ENCODE measurements around the gene UROD.
"Not testable (repeated sequence)": the region's sequence is repeated elsewhere in the genome, so short reads cannot be mapped to it uniquely, and the experiment has no call there.

The UROD gene

DNA sequence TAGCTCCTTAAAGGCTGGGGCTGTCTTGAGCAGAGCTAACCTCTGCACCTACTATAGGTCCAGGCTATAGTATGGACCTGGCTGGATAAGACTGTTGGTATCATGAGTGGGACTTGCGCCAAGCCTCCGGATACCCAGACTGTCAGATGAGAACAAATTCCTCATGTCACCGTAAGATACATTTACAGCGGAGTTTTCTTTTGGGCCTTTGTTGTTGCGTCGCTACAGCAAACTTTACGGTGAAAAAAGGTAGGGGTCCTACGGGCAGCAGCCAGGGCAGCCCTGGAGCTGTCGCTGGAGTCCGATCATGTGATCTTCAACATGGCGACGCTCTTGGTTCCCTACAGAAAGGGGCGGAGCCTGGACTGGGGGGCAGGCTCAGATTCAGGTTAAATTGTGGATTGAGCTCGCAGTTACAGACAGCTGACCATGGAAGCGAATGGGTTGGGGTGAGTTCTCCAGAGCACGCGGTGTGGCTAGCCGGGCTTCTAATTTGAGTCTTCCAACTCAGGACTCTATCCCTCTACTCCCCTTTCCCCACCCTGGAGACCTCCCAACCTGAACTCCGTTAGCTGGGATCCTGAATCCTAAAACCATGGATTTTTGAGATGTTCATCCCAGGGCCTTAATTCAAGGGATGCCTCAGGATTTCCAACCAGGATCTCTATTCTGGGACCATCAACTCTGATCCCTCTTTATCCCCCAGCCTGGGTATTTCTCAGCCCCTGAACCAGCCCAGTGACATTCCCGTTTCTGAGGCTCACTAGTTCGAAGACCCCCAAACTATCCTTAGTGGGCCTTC is at the start of gene UROD:
Gene UROD (plus strand): TSS at position 418 of the 802 bp plus-strand sequence. CDS start 12 bp downstream, at position 430.
- DNase-seq (ENCODE audit: low spot score) = peak; percentile 96

DNA sequence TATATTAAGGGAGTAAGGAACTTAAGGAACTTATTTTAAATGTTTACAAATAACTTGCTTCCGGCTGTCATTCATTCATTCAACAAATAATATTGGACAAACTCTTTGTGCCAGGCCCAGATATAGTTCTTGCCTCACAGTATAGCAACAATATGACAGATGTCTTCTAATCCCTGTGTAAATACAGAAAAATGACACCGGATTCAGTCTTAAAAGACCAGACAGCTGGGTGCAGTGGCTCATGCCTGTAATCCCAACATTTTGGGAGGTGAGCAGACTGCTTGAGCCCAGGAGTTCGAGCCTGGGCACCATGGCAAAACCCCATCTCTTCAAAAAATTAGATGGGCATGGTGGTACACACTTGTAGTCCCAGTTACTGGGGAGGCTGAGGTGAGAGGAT is 49.3 kb upstream of the UROD start:
- no peak for DNase-seq (ENCODE audit: low spot score)

DNA sequence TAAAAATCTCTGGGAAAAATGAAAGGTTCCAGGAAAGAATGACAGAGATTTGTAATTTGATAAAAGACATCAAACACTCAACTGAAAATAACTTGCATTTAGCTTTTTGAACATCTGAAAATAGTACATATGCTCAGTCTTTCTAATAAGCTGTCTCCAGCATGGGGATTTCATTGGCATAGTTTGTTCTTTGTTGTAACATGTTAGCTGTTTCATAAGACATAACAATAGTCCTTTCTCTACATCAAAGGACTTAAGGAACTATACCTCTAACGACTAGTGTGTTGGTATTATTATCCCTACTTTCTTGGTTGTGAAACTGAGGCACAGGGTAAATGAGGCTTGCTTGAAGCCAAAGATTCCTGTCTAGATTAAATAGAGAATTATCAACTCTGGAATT is 47.7 kb upstream of the UROD start:
- DNase-seq (ENCODE audit: low spot score) = no peak

DNA sequence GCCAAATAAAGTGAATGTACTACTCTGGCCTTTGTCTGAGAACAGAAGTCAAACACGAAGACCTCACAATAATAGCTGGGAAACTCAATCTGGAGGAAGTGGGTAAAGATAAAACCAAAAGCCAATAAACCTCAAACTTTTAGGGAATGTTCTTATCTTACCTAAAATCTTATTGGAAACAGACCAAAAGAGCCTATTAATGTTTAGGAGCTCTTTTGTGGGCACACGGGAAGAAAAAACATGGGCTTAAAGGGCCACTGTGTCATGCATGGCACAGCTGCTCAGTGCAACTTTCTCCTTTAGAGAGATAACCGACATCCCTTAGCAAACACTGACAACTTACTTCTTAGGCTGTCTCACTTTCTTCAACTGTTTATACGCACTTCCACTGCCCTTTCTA is 41.7 kb upstream of the UROD start:
- no peak for DNase-seq (ENCODE audit: low spot score)

DNA sequence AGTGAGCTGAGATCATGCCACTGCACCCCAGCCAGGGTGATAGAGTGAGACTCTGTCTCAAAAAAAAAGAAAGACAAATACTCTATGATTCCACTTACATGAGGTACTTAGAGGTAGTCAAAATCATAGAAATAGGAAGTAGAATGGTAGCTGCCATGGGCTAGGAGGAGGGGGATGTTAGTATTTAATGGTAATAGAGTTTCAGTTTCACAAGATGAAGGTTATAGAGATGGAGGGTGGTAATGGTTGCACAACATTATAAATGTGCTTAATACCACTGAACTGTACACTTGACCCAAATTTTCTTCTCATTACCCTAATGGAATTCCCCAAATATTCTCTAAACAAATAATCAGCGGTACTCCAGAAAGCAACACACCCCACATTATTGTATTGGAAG is 38.4 kb upstream of the UROD start:
- DNase-seq (ENCODE audit: low spot score) = no peak

DNA sequence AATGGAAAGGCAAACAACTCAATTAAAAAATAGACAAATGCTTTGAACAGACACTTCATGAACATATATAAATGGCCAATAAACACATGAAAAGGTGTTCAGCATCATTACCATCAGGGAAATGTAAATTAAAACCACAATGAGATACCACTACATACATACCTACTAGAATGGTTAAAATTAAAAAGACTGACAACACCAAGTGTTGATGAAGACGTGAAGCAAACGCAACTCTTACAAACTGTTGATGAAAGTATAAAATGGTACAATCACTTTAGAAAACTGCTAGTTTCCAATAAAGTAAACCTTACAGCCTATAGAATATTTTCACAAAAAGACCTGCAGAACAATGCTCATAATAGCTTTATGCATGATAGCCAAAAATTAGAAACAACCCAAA is 35.8 kb upstream of the UROD start:
- DNase-seq (ENCODE audit: low spot score) = no peak

DNA sequence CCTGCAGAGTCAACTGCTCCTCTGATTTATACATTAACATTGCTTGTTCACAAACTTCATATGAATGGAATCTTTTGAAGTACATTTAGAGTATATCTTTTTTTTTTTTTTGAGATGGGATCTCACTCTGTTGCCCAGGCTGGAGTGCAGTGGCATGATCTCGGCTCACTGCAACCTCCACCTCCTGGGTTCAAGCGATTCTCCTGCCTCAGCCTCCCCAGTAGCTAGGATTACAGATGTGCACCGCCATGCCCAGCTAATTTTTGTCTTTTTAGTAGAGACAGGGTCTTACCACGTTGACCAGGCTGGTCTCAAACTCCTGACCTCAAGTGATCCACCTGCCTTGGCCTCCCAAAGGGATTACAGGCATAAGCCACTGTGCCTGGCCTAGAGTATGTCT is 34.7 kb upstream of the UROD start:
- not testable (repeated sequence) for DNase-seq (ENCODE audit: low spot score)

DNA sequence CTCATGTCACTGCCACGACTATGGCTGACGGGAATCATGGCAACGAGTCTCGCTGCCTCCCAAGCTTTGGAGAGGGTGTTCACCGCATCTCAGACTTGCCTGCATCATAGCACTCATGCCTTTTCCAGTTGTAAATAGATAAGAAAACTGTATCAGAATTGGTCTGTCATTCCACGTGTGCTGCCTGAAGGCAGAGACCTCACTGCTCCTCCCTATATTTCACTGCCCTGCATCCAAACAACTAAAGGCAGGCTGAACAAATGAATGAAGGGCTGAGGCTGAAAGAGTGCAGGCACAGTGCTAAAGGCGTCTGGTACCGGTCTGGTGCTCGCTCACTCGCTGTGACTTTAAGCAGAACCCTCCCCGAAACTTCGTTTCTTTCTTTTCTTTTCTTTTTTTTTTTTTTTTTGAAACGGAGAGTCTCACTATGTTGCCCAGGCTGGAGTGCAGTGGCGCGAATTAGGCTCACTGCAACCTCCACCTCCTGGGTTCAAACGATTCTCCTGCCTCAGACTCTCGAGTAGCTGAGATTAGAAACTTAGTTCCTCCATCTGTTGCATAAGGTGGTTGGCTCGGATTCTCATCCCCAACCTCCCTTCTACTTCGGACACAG is 26.2 kb upstream of the UROD start:
- no peak for DNase-seq (ENCODE audit: low spot score)

DNA sequence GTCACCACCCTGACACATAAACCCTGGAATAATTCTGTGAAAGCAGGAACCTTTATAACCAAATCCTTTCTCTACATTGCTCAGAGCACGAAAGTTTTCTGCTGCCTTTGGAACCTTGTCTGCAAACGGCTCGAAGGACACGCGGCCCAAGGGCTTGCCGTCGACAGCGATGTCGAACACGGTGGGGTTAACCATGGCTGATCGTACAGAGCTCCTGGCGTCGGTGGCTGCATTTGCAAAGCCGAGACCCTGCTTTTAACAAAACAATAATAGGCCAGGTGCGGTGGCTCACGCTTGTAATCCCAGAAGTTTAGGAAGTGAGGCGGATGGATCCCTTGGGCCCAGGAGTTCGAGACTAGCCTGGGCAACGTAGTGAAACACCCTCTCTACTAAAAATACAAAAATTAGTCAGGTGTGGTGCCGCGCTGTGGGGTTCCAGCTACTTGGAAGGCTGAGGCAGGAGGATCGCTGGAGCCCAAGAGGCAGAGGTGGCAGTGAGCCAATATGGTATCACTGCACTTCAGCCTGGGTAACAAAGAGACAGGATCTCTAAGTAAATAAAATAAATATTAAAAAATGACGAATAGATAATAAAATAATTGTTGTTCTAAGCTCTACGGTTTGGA is 23.4 kb upstream of the UROD start:
- no peak for DNase-seq (ENCODE audit: low spot score)

DNA sequence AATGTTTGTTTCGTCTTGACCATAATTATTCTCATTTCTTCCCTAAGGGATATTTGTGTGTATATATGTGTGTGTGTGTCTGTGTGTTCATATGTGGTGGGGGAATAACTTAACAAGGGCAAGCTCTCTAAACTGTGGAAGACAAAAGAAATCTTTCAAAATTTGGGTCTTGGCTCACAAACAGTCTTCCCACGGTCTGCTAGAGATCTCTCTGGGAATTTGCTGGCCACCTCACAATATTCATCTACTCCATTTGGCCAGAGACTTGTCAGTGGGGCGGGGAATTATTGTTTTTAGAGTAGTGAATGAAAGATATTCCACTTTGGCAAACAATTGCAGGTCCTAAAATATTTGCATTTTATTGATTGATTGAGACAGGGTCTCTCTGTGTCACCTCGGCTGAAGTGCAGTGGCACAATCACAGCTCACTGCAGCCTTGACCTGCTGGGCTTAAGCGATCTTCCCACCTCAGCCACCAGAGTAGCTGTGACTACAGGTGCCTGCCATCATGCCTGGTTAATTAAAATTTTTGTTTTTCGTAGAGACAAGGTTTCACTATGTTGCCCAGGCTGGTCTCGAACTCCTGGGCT is 17.6 kb upstream of the UROD start:
- DNase-seq (ENCODE audit: low spot score) = no peak

DNA sequence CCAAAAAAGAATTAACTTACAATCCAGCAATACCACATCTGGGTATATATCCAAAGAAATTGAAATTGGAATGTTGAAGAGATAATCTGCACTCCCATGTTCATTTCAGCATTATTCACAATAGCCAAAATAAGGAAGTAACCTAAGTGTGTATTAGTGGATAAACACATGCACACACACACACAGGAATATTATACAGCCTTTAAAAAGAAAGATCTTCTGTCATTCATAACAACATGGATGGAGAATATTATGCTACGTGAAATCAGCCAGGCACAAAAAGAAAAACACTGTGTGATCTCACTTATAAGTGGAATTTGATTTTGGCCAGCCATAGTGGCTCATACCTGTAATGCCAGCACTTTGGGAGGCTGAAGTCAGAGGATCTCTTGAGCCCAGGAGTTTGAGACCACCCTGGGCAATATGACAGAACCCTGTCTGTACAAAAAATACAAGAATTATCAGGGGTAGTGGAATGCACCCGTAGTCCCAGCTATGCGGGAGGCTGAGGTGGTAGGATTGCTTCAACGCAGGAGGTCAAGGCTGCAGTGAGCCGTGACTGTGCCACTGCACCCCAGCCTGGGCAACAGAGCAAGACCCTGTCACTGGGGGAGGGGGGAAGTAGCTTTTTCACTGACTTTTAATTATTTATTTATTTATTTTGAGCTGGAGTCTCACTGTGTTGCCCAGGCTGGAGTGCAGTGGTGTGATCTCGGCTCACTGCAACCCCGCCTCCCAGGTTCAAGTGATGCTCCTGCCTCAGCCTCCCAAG is 16.4 kb upstream of the UROD start:
- DNase-seq (ENCODE audit: low spot score) = no peak

DNA sequence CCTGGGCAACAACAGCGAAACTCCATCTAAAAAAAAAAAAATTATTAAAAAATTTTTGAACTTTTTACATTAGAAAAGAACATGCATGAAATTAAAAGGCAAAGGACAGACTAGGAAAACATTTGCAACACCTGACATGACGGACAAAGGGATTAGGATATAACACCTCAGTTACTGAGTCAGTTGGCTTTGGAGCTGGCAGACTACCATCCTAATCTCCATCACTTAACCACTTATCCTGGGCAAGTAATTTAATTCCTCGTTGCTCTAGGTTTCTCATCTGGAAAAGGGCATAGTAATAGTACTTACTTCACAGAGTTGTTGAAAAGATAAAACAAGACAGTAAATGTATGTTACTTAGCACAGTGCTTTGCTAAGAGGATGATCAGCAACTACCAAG is 12.8 kb upstream of the UROD start:
- no peak for DNase-seq (ENCODE audit: low spot score)

DNA sequence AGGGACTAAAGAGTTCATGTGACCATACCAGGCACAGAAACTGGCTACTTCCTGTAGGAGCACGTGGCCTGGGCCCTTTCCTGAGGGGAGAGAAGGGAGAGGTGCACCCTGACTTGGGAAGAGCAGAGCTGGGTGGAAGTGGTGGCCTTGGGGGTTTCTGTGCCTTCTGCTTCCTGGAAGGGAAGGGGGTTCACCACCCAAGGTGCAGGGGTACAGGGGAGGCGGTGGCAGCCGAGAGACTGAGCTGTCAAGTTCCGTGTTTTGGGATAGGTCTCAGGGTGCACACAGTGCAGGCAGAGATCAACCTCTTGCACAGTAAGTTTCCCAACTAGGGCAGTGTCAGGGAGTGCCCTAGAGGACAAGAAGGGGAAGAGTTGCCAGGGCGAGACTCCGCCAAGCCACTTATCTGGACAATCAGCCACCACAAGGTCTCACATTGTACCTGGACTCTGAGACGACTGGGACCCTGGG is 11.0 kb upstream of the UROD start:
- DNase-seq (ENCODE audit: low spot score) = no peak

DNA sequence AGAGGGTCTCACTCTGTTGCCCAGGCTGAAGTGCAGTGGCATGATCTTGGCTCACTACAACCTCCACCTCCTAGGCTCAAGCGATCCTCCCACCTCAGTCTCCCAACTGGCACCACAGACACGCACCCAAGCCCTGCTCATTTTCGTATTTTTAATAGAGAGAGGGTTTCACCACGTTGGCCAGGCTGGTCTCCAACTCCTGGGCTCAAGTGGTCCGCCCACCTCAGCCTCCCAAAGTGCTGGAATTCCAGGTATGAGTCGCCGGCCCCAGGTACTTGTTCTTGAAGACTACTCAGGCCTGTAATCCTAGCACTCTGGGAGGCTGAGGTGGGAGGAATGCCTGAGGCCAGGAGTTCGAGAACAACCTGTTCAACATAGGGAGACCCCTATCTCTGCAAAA is 10.5 kb upstream of the UROD start:
- not testable (repeated sequence) for DNase-seq (ENCODE audit: low spot score)

DNA sequence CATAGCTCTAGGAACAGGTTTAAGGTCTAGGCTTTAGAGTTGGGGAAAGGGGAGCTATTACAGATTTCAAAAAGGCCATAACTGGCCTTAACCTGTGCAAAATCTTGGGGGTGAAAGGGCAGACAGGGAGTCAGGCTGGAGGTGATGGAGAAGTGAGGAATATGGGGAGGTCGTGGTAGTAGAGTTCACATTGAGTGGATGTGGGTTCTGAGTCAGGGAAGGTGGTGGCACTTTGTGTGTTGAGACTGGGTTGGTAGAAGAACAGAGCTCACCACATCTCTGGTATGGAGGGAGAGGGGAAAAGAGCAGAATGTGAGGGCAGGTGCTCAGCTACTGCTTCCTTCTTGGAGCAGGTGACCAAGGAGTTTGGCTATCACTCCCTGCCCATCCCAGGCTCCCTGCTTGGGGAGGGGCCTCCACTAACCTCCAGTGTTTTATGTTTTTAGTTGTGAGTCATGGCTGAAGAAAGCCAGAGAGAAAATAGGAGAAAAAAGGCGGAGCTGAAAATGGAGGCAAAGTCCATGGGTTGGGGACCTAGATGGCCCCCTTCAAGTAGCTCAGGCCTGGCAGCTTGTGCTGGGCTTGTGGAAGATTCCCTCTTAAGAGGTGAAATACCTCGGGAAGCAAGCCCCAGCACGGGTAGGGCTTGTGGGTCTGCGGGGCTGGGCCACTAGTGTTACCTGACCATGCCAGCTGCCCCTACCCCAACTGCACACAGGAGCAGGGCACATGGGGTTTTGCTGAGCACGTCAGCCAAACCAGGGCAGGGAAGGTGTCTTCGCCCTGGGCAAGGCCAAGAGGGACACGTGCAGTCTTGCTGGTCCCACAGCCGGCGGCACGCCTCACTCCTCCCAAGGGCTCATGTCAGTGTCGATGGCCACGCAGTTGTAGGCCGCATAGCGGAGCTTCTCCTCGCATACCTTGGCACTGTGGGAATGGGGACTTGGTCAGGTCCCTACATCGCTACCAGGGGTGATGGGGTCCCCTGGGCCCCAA is 9.1 kb upstream of the UROD start:
- no peak for DNase-seq (ENCODE audit: low spot score)

DNA sequence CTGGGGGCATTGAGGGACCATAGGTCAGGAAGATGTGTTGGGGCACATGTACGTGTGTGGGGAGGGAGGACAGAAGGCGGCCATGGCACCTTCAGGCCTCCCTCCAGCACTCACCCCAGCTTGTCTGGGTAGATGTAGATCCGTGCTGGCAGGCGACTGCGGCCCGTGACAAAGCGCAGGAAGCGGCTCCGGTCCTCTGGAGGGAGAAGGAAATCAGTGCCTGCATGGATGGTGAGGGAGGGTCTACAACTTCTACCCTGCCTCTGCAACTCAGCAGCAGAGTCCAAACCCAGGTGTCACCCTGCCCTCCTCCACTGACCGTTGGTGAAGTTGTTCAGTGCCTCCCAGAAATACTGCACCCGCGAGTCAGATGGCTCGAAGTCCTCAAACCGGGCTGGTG is 8.3 kb upstream of the UROD start:
- DNase-seq (ENCODE audit: low spot score) = no peak

DNA sequence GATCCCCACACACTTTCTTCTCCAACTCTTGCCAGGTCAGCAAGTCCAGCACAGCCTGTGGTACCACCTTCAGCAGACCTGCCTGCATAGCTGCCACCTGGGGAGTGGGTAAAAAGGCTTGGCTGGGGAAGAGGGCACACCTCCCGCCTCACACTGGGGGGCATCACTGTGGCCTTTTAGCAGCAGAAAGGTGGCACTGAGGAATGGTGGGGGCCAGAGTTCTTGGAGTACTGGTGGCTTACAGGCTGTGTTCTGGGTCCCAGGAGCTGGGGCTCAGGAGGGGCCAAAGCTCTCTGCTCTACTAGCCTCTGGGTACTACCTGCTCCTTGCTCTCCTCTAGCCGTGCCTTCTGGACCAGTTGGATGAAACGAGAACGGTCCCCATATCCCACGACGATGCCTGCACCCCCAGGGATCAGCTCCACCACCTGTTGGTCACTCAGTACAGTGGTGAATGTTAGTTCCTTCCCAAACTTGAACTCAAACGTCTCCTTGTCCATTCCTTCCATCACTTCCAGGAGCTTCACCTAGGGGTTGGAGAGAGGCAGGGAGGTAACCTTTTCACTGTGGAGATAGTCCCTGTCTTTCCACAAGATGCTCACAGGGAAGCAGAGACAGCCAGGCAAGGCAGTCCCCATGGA is 7.7 kb upstream of the UROD start:
- DNase-seq (ENCODE audit: low spot score) = no peak

DNA sequence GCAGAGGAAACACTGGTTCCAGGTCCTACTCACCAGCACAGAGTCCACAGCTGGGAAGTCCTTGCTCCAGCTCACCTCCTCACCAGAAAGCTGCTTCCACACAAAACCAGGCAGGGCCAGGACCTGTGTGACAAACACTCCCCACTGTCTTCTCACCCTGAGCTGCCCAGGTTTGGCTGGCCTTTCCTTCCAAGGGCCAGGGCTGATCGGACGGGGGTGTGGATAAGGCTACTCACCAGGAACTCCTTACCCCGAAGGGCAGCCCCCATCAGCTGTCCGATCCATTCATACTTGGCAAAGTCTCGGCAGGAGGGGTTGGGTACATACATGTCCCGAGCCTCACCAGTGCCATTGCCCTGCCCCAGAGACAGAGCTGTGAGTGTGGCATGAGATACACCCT is 6.3 kb upstream of the UROD start:
- no peak for DNase-seq (ENCODE audit: low spot score)

DNA sequence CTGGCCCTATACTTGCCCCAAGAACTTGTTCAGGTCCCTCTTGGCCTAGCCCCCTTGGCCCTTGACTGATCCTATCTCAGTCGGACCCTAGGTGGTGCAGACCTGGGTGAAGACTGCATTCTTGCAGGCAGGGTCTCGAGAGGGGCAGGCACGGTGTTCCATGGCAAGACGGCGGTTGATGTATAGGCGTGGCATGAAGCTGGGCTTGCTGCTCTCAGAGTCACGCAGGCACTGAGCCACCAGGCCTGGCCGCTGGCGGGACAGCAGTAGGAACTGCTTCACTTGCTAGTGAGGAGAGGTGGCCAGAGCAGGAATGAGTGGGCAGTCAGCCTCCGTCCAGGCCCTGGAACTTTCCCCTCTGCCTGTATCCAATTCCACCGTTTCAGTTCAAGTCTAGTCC is 4.7 kb upstream of the UROD start:
- no peak for DNase-seq (ENCODE audit: low spot score)

DNA sequence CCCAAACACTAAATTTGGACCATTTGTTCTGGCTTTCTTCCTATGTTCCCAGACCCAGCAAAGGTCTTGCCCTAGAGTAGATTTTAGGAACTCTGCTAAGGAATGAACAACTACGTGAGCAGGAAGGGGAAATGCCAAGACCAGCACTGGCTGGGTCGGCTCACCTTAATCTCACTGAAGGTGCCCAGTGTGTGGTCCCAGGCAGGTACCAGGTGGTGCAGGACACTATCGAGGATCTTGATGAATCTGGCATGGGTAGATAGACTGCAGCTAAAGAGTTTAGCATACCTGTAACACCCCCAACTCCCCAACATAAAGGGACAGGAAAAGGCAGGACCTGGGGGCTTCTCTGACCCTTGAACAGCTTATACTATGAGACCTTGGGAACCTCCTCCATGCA is 4.0 kb upstream of the UROD start:
- DNase-seq (ENCODE audit: low spot score) = no peak
